ENCODE results near the gene SAMD8. TPM values are rescaled to one million over a fixed set of nuclear protein-coding genes. Genes with fewer than 3 reads are reported as not detected.
"Not testable (repeated sequence)": the region's sequence is repeated elsewhere in the genome, so short reads cannot be mapped to it uniquely, and the experiment has no call there.

The SAMD8 gene
- total RNA-seq, 1 experiment from 2014 or later = 28.1 TPM

GRCh38 chr10:75103881-75104686 is 7.4 kb upstream of the SAMD8 start:
- TF ChIP-seq, protein P1, sequence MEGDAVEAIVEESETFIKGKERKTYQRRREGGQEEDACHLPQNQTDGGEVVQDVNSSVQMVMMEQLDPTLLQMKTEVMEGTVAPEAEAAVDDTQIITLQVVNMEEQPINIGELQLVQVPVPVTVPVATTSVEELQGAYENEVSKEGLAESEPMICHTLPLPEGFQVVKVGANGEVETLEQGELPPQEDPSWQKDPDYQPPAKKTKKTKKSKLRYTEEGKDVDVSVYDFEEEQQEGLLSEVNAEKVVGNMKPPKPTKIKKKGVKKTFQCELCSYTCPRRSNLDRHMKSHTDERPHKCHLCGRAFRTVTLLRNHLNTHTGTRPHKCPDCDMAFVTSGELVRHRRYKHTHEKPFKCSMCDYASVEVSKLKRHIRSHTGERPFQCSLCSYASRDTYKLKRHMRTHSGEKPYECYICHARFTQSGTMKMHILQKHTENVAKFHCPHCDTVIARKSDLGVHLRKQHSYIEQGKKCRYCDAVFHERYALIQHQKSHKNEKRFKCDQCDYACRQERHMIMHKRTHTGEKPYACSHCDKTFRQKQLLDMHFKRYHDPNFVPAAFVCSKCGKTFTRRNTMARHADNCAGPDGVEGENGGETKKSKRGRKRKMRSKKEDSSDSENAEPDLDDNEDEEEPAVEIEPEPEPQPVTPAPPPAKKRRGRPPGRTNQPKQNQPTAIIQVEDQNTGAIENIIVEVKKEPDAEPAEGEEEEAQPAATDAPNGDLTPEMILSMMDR (IDR thresholded peaks at IDR 0.05; ENCODE audit: unreplicated experiment) = no peak
- ChIA-PET POLR2A (no interaction called here), CTCF (interaction anchor here (0.6 to 1.5 kb wide), 6 partner anchors 11 to 860 kb away, joined by 3 to 6 read pairs (median 4); no protein-coding TSS in a partner anchor)
- intact Hi-C loops (cut with micrococcal nuclease) = loop anchor here (5.0 to 10.0 kb wide), 3 partner anchors 82 to 277 kb away; partner anchors contain the start of gene KAT6B
- BruUV-seq (replicated peaks) = no TSS peak
- Mint-ChIP-seq H3K27ac (ENCODE audit: low read depth, unreplicated experiment) (peak overlapping the region; percentile 43), H3K9me3 (ENCODE audit: unreplicated experiment) (no peaks in the 10 kb centered on the region), H3K36me3 (ENCODE audit: insufficient read depth, unreplicated experiment) (peaks cover 5% of the 10 kb centered on the region), H3K27me3 (ENCODE audit: insufficient read depth, unreplicated experiment) (no peaks in the 10 kb centered on the region), H3K4me1 (ENCODE audit: insufficient read depth, unreplicated experiment) (peaks cover 14% of the 10 kb centered on the region), H3K4me3 (ENCODE audit: unreplicated experiment) (no peak overlapping the region)
- DNase-seq (ENCODE audit: unreplicated experiment) = no peak

DNA sequence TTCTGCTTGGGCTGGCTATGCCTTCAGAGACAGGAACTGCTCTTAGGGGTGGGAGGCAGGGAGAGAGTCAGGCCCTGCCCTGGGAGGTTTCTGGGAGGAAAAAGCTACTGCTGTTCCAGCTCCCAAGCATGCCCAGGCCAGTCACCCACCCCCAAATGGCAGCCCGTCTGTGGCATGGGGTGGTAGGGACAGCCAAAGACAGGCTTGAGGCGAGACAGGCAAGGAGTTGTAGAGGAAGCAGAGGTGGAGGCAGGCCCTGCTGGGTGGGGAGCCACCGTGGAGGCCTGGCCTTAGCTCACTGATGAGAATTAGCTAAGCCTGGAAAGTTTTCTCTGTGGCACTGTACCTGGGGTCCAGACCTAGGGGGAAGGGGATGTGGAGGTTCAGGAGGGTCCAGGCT is 6.6 kb upstream of the SAMD8 start:
- H3K27me3 Mint-ChIP-seq (ENCODE audit: insufficient read depth, unreplicated experiment) = no peaks in the 10 kb centered on the region
- H3K4me1 Mint-ChIP-seq (ENCODE audit: insufficient read depth, unreplicated experiment) = peaks cover 14% of the 10 kb centered on the region
- peaks cover 5% of the 10 kb centered on the region for H3K36me3 Mint-ChIP-seq (ENCODE audit: insufficient read depth, unreplicated experiment)
- CTCF ChIA-PET = interaction anchor here (1.5 kb wide), 1 partner anchor 861 kb away, joined by 6 read pairs; no protein-coding TSS in a partner anchor
- H3K4me3 Mint-ChIP-seq (ENCODE audit: unreplicated experiment) = no peak overlapping the region
- DNase-seq (ENCODE audit: unreplicated experiment) = no peak
- BruUV-seq (replicated peaks) = no TSS peak
- peak overlapping the region; percentile 43 for H3K27ac Mint-ChIP-seq (ENCODE audit: low read depth, unreplicated experiment)
- TF ChIP-seq, protein P1 (IDR thresholded peaks at IDR 0.05; ENCODE audit: unreplicated experiment) = no peak
- POLR2A ChIA-PET = no interaction called here
- no peaks in the 10 kb centered on the region for H3K9me3 Mint-ChIP-seq (ENCODE audit: unreplicated experiment)
- intact Hi-C loops (cut with micrococcal nuclease) = loop anchor here (5.0 to 10.0 kb wide), 3 partner anchors 83 to 278 kb away; partner anchors contain the start of gene KAT6B

- TF ChIP-seq, protein P1 (IDR thresholded peaks at IDR 0.05; ENCODE audit: unreplicated experiment) = no peak
- intact Hi-C loops (cut with micrococcal nuclease) = loop anchor here (10.0 kb wide), 1 partner anchor 221 kb away; no protein-coding TSS in a partner anchor
- H3K27ac Mint-ChIP-seq (ENCODE audit: low read depth, unreplicated experiment) = no peak overlapping the region
- peaks cover 14% of the 10 kb centered on the region for H3K4me1 Mint-ChIP-seq (ENCODE audit: insufficient read depth, unreplicated experiment)
- CTCF ChIA-PET = interaction anchor here (0.7 to 1.5 kb wide), 4 partner anchors 79 to 863 kb away, joined by 3 to 4 read pairs (median 3); partner anchors contain the start of gene COMTD1
- POLR2A ChIA-PET = no interaction called here
- H3K36me3 Mint-ChIP-seq (ENCODE audit: insufficient read depth, unreplicated experiment) = peaks cover 5% of the 10 kb centered on the region
- no peaks in the 10 kb centered on the region for H3K9me3 Mint-ChIP-seq (ENCODE audit: unreplicated experiment)
- no peak for DNase-seq (ENCODE audit: unreplicated experiment)
- no peaks in the 10 kb centered on the region for H3K27me3 Mint-ChIP-seq (ENCODE audit: insufficient read depth, unreplicated experiment)
- H3K4me3 Mint-ChIP-seq (ENCODE audit: unreplicated experiment) = no peak overlapping the region
- no TSS peak for BruUV-seq (replicated peaks)
Observed at GRCh38 chr10:75105576-75106197, 5.8 kb upstream of the SAMD8 start.

GRCh38 chr10:75106242-75106641 is 5.2 kb upstream of the SAMD8 start:
- H3K4me3 Mint-ChIP-seq (ENCODE audit: unreplicated experiment) = no peak overlapping the region
- no TSS peak for BruUV-seq (replicated peaks)
- peaks cover 5% of the 10 kb centered on the region for H3K36me3 Mint-ChIP-seq (ENCODE audit: insufficient read depth, unreplicated experiment)
- POLR2A ChIA-PET = no interaction called here
- no peaks in the 10 kb centered on the region for H3K27me3 Mint-ChIP-seq (ENCODE audit: insufficient read depth, unreplicated experiment)
- no peaks in the 10 kb centered on the region for H3K9me3 Mint-ChIP-seq (ENCODE audit: unreplicated experiment)
- CTCF ChIA-PET = interaction anchor here (0.7 to 1.5 kb wide), 6 partner anchors 79 to 863 kb away, joined by 3 to 4 read pairs (median 3); partner anchors contain the start of gene COMTD1
- peaks cover 14% of the 10 kb centered on the region for H3K4me1 Mint-ChIP-seq (ENCODE audit: insufficient read depth, unreplicated experiment)
- no peak overlapping the region for H3K27ac Mint-ChIP-seq (ENCODE audit: low read depth, unreplicated experiment)
- intact Hi-C loops (cut with micrococcal nuclease) = loop anchor here (10.0 kb wide), 1 partner anchor 221 kb away; no protein-coding TSS in a partner anchor
- TF ChIP-seq, protein P1 (IDR thresholded peaks at IDR 0.05; ENCODE audit: unreplicated experiment) = no peak
- DNase-seq (ENCODE audit: unreplicated experiment) = no peak

- CTCF ChIA-PET = interaction anchor here (0.6 to 1.5 kb wide), 6 partner anchors 8 to 1431 kb away, joined by 3 to 4 read pairs (median 4); partner anchors contain the start of gene COMTD1
- H3K4me1 Mint-ChIP-seq (ENCODE audit: insufficient read depth, unreplicated experiment) = peaks cover 14% of the 10 kb centered on the region
- POLR2A ChIA-PET; H3K36me3 Mint-ChIP-seq (ENCODE audit: insufficient read depth, unreplicated experiment); H3K27me3 Mint-ChIP-seq (ENCODE audit: insufficient read depth, unreplicated experiment); BruUV-seq (replicated peaks); H3K27ac Mint-ChIP-seq (ENCODE audit: low read depth, unreplicated experiment); H3K9me3 Mint-ChIP-seq (ENCODE audit: unreplicated experiment); H3K4me3 Mint-ChIP-seq (ENCODE audit: unreplicated experiment); DNase-seq (ENCODE audit: unreplicated experiment): not testable (repeated sequence)
- intact Hi-C loops (cut with micrococcal nuclease) = loop anchor here (10.0 kb wide), 1 partner anchor 222 kb away; no protein-coding TSS in a partner anchor
Observed at GRCh38 chr10:75106891-75107290, 4.6 kb upstream of the SAMD8 start.
